Neuron (in vitro differentiated cells): ENCODE results near the gene CD99L2.
"Not testable (repeated sequence)": the region's sequence is repeated elsewhere in the genome, so short reads cannot be mapped to it uniquely, and the experiment has no call there.

Source experiments
- H2AFZ ChIP-seq: one replicate; pipeline ENCODE4 v1.6.1; 2013; ENCODE audit warnings: low read depth, mild to moderate bottlenecking, inconsistent platforms, low read length, moderate library complexity
- H3K27me3 ChIP-seq: one replicate; pipeline ENCODE4 v1.6.1; 2013; ENCODE audit warnings: low read length; ENCODE audit not compliant: insufficient read depth
- H3K36me3 ChIP-seq: one replicate; pipeline ENCODE4 v1.6.1; 2013; ENCODE audit warnings: low read length; ENCODE audit not compliant: insufficient read depth
- H3K4me1 ChIP-seq: one replicate; pipeline ENCODE4 v1.6.1; 2013; ENCODE audit warnings: low read length; ENCODE audit not compliant: insufficient read depth
- H3K4me3 ChIP-seq: 2 replicates; pipeline ENCODE4 v1.5.1; 2013; ENCODE audit warnings: mild to moderate bottlenecking, low read length, moderate library complexity
- H3K9me3 ChIP-seq: one replicate; pipeline ENCODE4 v1.6.1; 2013; ENCODE audit warnings: low read length

Gene CD99L2

GRCh38 chrX:150841456-150842197, 56.8 kb downstream of the CD99L2 start:
- no peak overlapping the region for H2AFZ ChIP-seq
- no peaks in the 10 kb centered on the region for H3K27me3 ChIP-seq
- no peak overlapping the region for H3K4me3 ChIP-seq
- no peaks in the 10 kb centered on the region for H3K36me3 ChIP-seq
- H3K9me3 ChIP-seq: no peaks in the 10 kb centered on the region
- H3K4me1 ChIP-seq: peaks cover 6% of the 10 kb centered on the region

GRCh38 chrX:150837845-150838244, 60.6 kb downstream of the CD99L2 start:
- H2AFZ ChIP-seq: no peak overlapping the region

GRCh38 chrX:150834695-150835094, 63.8 kb downstream of the CD99L2 start:
- no peaks in the 10 kb centered on the region for H3K27me3 ChIP-seq
- no peak overlapping the region for H2AFZ ChIP-seq
- H3K4me3 ChIP-seq: no peak overlapping the region
- H3K36me3 ChIP-seq: peaks cover 3% of the 10 kb centered on the region
- H3K9me3 ChIP-seq: no peaks in the 10 kb centered on the region
- no peaks in the 10 kb centered on the region for H3K4me1 ChIP-seq

More at GRCh38 chrX:150837845-150838244, 60.6 kb downstream of the CD99L2 start:
- Histone ChIP-seq H3K4me3 (no peak overlapping the region), H3K9me3 (no peaks in the 10 kb centered on the region), H3K36me3 (no peaks in the 10 kb centered on the region), H3K4me1 (peaks cover 6% of the 10 kb centered on the region), H3K27me3 (no peaks in the 10 kb centered on the region)

GRCh38 chrX:150833454-150834056, 64.9 kb downstream of the CD99L2 start:
- Histone ChIP-seq H3K9me3 (no peaks in the 10 kb centered on the region), H3K27me3 (no peaks in the 10 kb centered on the region), H3K36me3 (peaks cover 3% of the 10 kb centered on the region), H3K4me3 (no peak overlapping the region), H3K4me1 (no peaks in the 10 kb centered on the region), H2AFZ (no peak overlapping the region)

GRCh38 chrX:150831863-150832262, 66.6 kb downstream of the CD99L2 start:
- Histone ChIP-seq H2AFZ (no peak overlapping the region), H3K27me3 (no peaks in the 10 kb centered on the region), H3K4me3 (no peak overlapping the region), H3K4me1 (no peaks in the 10 kb centered on the region), H3K36me3 (peaks cover 5% of the 10 kb centered on the region), H3K9me3 (peaks cover 1% of the 10 kb centered on the region)

GRCh38 chrX:150828785-150829184, 69.7 kb downstream of the CD99L2 start:
- Histone ChIP-seq H2AFZ (no peak overlapping the region), H3K27me3 (no peaks in the 10 kb centered on the region), H3K36me3 (peaks cover 7% of the 10 kb centered on the region), H3K4me3 (no peak overlapping the region), H3K4me1 (no peaks in the 10 kb centered on the region), H3K9me3 (peaks cover 4% of the 10 kb centered on the region)

GRCh38 chrX:150824352-150824751, 74.1 kb downstream of the CD99L2 start:
- not testable (repeated sequence) for H3K36me3 ChIP-seq, H3K27me3 ChIP-seq, H3K9me3 ChIP-seq, H2AFZ ChIP-seq, H3K4me3 ChIP-seq, H3K4me1 ChIP-seq

GRCh38 chrX:150823826-150824225, 74.6 kb downstream of the CD99L2 start:
- not testable (repeated sequence) for H3K4me3 ChIP-seq, H3K4me1 ChIP-seq, H3K27me3 ChIP-seq, H3K9me3 ChIP-seq, H3K36me3 ChIP-seq, H2AFZ ChIP-seq

GRCh38 chrX:150821971-150822370, 76.5 kb downstream of the CD99L2 start:
- peaks cover 7% of the 10 kb centered on the region for H3K9me3 ChIP-seq
- H3K4me3 ChIP-seq: no peak overlapping the region
- peaks cover 2% of the 10 kb centered on the region for H3K36me3 ChIP-seq
- no peak overlapping the region for H2AFZ ChIP-seq
- H3K27me3 ChIP-seq: no peaks in the 10 kb centered on the region
- no peaks in the 10 kb centered on the region for H3K4me1 ChIP-seq

- Histone ChIP-seq H3K9me3 (no peaks in the 10 kb centered on the region), H2AFZ (no peak overlapping the region), H3K4me1 (no peaks in the 10 kb centered on the region), H3K4me3 (no peak overlapping the region), H3K36me3 (no peaks in the 10 kb centered on the region), H3K27me3 (no peaks in the 10 kb centered on the region)
These were observed 84.5 kb downstream of the CD99L2 start for GRCh38 chrX:150813922-150814321.

- no peaks in the 10 kb centered on the region for H3K27me3 ChIP-seq
- no peak overlapping the region for H2AFZ ChIP-seq
- no peaks in the 10 kb centered on the region for H3K4me1 ChIP-seq
- H3K9me3 ChIP-seq: no peaks in the 10 kb centered on the region
- H3K36me3 ChIP-seq: no peaks in the 10 kb centered on the region
- H3K4me3 ChIP-seq: no peak overlapping the region
These were observed 91.6 kb downstream of the CD99L2 start for GRCh38 chrX:150806827-150807226.

GRCh38 chrX:150805736-150806135, 92.7 kb downstream of the CD99L2 start:
- Histone ChIP-seq H2AFZ (no peak overlapping the region), H3K36me3 (no peaks in the 10 kb centered on the region), H3K4me1 (no peaks in the 10 kb centered on the region), H3K4me3 (no peak overlapping the region), H3K9me3 (no peaks in the 10 kb centered on the region), H3K27me3 (no peaks in the 10 kb centered on the region)

GRCh38 chrX:150792949-150793527, 105.4 kb downstream of the CD99L2 start:
- H3K4me3 ChIP-seq: no peak overlapping the region
- H2AFZ ChIP-seq: no peak overlapping the region
- no peaks in the 10 kb centered on the region for H3K27me3 ChIP-seq
- no peaks in the 10 kb centered on the region for H3K9me3 ChIP-seq
- H3K36me3 ChIP-seq: peaks cover 2% of the 10 kb centered on the region
- no peaks in the 10 kb centered on the region for H3K4me1 ChIP-seq
